NCI-H1694 treated with DMSO at 0.1 percent for 48 hours (cell line): ENCODE results near the gene SCGB1D1.

Experiments
- DNase-seq: peaks from one replicate; lab custom pipeline; 2025; lab: John Stamatoyannopoulos, UW

The SCGB1D1 gene

GRCh38 chr11:62233730-62234129 is 43.7 kb downstream of the SCGB1D1 start:
- no peak for DNase-seq

GRCh38 chr11:62236187-62236586 is 46.2 kb downstream of the SCGB1D1 start:
- no peak for DNase-seq

GRCh38 chr11:62237499-62237898 is 47.5 kb downstream of the SCGB1D1 start:
- no peak for DNase-seq

- no peak for DNase-seq
Observed at GRCh38 chr11:62238151-62238550, 48.1 kb downstream of the SCGB1D1 start.

GRCh38 chr11:62241095-62241494 is 51.1 kb downstream of the SCGB1D1 start:
- no peak for DNase-seq

- DNase-seq = no peak
Observed at GRCh38 chr11:62242021-62242420, 52.0 kb downstream of the SCGB1D1 start, which contains the start of gene SCGB1D2. TSS of gene SCGB1D2 (plus strand) at chr11:62242239. CDS start at chr11:62242308, 69 bp downstream.
